ENCODE data around the gene UBE2L5.

GRCh38 chr13:30391956-30392680 lies 30.2 kb upstream of the UBE2L5 start:
- TF ChIP-seq POLR2AphosphoS5 (IDR thresholded peaks at IDR 0.05; ENCODE audit: insufficient read depth, low read depth, low read length), result no peak
- no peak for TF ChIP-seq JUN (IDR thresholded peaks at IDR 0.05; ENCODE audit: borderline replicate concordance, insufficient read depth, insufficient read length, low read depth)
- TF ChIP-seq CTCF (IDR thresholded peaks at IDR 0.05; ENCODE audit: extremely low read depth in 1 of 2, insufficient read depth in 1 of 2, low read depth in 1 of 2, low read length in 2 of 2), result no peak
- TF ChIP-seq, protein P1, sequence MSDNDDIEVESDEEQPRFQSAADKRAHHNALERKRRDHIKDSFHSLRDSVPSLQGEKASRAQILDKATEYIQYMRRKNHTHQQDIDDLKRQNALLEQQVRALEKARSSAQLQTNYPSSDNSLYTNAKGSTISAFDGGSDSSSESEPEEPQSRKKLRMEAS (IDR thresholded peaks at IDR 0.05; ENCODE audit: insufficient read depth, insufficient read length), result no peak
- no peak for TF ChIP-seq POLR2A (IDR thresholded peaks at IDR 0.05; ENCODE audit: low read depth, low read length)

Data from endothelial cell of umbilical vein (primary cell).